ENCODE results near the gene CD6. TPM values are rescaled to one million over a fixed set of nuclear protein-coding genes. Genes with fewer than 3 reads are reported as not detected.

The CD6 gene
- total RNA-seq, 1 experiment from 2014 or later, result not detected

DNA sequence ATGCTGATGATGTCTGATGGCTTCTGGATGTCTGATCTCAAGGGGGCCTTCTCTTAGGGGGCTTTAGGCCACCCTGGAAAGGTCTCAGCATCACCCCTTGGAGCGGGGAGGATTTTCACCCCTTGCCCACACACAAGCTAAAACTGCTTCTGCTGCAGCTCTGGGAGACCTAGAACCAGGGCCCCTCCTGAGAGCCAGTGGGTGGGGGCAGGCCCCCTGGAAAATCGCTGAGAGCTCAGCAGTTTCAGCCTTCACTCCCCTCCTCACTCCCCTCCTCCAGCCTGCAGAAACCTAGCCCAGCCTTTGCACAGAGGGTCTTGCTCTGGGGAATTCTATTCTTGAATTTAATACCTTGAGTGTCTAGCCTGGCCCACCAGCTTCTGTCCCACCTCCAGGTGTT lies 17.2 kb downstream of the CD6 start:
- H4K20me1 ChIP-seq (ENCODE audit: control insufficient read depth, insufficient read depth, insufficient read length), result no peaks in the 10 kb centered on the region
- H3K4ac ChIP-seq (ENCODE audit: low read depth, low read length), result no peak overlapping the region
- no CpG with 5 or more reads among the region's 2 CpGs for WGBS (ENCODE audit: extremely low coverage, insufficient read length, low lambda C conversion rate)
- no peak overlapping the region for H2BK12ac ChIP-seq (ENCODE audit: insufficient read length, low read depth, low read length)
- H4K91ac ChIP-seq (ENCODE audit: insufficient read length, low read depth, low read length), result no peak overlapping the region
- no peak overlapping the region for H3K56ac ChIP-seq (ENCODE audit: insufficient read length, low read depth, low read length)
- no peaks in the 10 kb centered on the region for H3K79me1 ChIP-seq (ENCODE audit: insufficient read depth, low read depth, low read length, poor library complexity, severe bottlenecking)
- H3K9ac ChIP-seq (ENCODE audit: extremely low read depth, insufficient read length, low read length), result no peak overlapping the region
- H3K27me3 ChIP-seq (ENCODE audit: insufficient read depth, low read length), result no peaks in the 10 kb centered on the region
- H4K5ac ChIP-seq (ENCODE audit: insufficient read length, low read depth, low read length), result no peak overlapping the region
- no peaks in the 10 kb centered on the region for H3K9me3 ChIP-seq (ENCODE audit: control insufficient read depth, low read depth, low read length)
- H3K23me2 ChIP-seq (ENCODE audit: insufficient read length, low read depth, low read length, poor library complexity, severe bottlenecking), result no peaks in the 10 kb centered on the region
- Mint-ChIP-seq H3K27ac (no peak overlapping the region), H3K4me1 (peaks cover 0 to 8% of the 10 kb centered on the region in 2 experiments; a peak in 1 of 4 replicates), H3K27me3 (ENCODE audit: low read depth) (peaks cover 39% of the 10 kb centered on the region), H3K36me3 (ENCODE audit: insufficient read depth in 1 of 3, low read depth in 3 of 3) (no peaks in the 10 kb centered on the region), H3K9me3 (no peaks in the 10 kb centered on the region), H3K4me3 (no peak overlapping the region)
- H2AFZ ChIP-seq (ENCODE audit: low read length), result no peak overlapping the region
- no peak overlapping the region for H3K27ac ChIP-seq (ENCODE audit: insufficient read length, low read depth, low read length)
- H2BK5ac ChIP-seq (ENCODE audit: insufficient read length, low read length), result no peak overlapping the region
- H3T11ph ChIP-seq (ENCODE audit: low read length), result no peak overlapping the region
- DNase-seq, result no peak
- H3K79me2 ChIP-seq (ENCODE audit: insufficient read depth, low read length), result no peaks in the 10 kb centered on the region
- H2BK20ac ChIP-seq (ENCODE audit: low read depth, low read length, poor library complexity, severe bottlenecking), result no peak overlapping the region
- H2BK120ac ChIP-seq (ENCODE audit: low read depth, low read length, poor library complexity, severe bottlenecking), result no peak overlapping the region
- no peak overlapping the region for H3K4me2 ChIP-seq (ENCODE audit: insufficient read depth, insufficient read length, low read length)
- H2BK15ac ChIP-seq (ENCODE audit: low read depth, low read length), result no peak overlapping the region
- H2AK5ac ChIP-seq (ENCODE audit: insufficient read length, low read length), result no peak overlapping the region
- TF ChIP-seq, protein P1, sequence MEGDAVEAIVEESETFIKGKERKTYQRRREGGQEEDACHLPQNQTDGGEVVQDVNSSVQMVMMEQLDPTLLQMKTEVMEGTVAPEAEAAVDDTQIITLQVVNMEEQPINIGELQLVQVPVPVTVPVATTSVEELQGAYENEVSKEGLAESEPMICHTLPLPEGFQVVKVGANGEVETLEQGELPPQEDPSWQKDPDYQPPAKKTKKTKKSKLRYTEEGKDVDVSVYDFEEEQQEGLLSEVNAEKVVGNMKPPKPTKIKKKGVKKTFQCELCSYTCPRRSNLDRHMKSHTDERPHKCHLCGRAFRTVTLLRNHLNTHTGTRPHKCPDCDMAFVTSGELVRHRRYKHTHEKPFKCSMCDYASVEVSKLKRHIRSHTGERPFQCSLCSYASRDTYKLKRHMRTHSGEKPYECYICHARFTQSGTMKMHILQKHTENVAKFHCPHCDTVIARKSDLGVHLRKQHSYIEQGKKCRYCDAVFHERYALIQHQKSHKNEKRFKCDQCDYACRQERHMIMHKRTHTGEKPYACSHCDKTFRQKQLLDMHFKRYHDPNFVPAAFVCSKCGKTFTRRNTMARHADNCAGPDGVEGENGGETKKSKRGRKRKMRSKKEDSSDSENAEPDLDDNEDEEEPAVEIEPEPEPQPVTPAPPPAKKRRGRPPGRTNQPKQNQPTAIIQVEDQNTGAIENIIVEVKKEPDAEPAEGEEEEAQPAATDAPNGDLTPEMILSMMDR (conservative IDR thresholded peaks at IDR 0.05), result no peak
- H3K4me1 ChIP-seq (ENCODE audit: insufficient read depth, low read length), result no peaks in the 10 kb centered on the region
- no peak overlapping the region for H3K18ac ChIP-seq (ENCODE audit: insufficient read length, low read depth, low read length)
- no peak overlapping the region for H3K14ac ChIP-seq (ENCODE audit: insufficient read depth, low read length)
- no peak overlapping the region for H3K23ac ChIP-seq (ENCODE audit: insufficient read length, low read depth, low read length)
- H4K8ac ChIP-seq (replicated peaks; ENCODE audit: insufficient read length, low read depth, low read length), result no peak overlapping the region

All from H9 (cell line).